T-helper 1 cell treated with Interleukin-12 subunit alpha and Interleukin-12 subunit beta and Interleukin-4 antibody, amounts not matched to agents 30 μg/mL and 1 μg/mL, for 36 hours (primary cell): ENCODE results near the gene GALNT9.

ENCODE experiments used
- H3K27ac Mint-ChIP-seq: one replicate; pipeline ENCODE4 v1.8.0; 2021; ENCODE audit warnings: mild to moderate bottlenecking, mixed read lengths
- H3K27me3 Mint-ChIP-seq: one replicate; pipeline ENCODE4 v1.8.0; 2021; ENCODE audit warnings: low read depth, mixed read lengths
- H3K36me3 Mint-ChIP-seq: one replicate; pipeline ENCODE4 v1.8.0; 2021; ENCODE audit warnings: low read depth, mixed read lengths
- H3K4me1 Mint-ChIP-seq: one replicate; pipeline ENCODE4 v1.8.0; 2021; ENCODE audit warnings: low read depth, mixed read lengths
- H3K4me3 Mint-ChIP-seq: one replicate; pipeline ENCODE4 v1.8.0; 2021; ENCODE audit warnings: mild to moderate bottlenecking, moderate library complexity, mixed read lengths
- H3K9me3 Mint-ChIP-seq: one replicate; pipeline ENCODE4 v1.8.0; 2021; ENCODE audit warnings: mixed read lengths

GALNT9 gene

DNA sequence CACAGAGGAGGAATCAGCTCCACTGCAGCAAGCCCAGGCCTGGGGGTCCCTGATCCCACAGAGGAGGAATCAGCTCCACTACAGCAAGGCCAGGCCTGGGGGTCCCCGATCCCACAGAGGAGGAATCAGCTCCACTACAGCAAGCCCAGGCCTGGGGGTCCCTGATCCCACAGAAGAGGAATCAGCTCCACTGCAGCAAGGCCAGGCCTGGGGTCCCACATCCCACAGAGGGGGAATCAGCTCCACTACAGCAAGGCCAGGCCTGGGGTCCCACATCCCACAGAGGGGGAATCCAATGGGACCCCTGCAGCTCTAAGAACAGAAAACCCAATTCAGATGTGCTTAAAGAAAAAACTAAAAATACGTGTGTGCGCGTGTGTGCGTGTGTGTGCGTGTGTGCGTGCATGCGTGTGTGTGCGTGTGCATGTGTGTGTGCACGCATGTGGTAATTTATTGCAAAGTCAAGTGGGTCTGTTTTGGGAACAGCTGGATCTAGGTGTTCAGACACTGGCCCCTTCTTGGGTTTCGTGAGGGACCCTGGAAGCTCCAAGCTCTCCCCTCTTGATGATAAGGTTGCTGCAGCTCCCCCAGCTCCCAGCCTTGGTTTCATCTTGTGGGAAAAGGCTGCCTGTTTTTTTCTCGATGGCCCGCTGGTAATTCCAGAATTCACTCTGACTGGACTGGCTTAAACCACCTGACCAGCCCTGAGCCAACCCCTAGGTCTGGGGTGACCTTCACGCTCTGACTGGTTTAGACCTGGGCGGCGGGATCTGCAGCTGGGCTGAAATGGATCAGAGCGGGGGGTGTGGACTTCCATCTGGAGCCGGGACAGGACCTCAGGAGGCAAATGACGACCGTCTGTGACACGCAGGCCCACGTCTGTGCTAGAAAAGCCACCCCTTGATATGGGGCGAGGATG is 47.1 kb downstream of the GALNT9 start:
- no peak overlapping the region for H3K4me3 Mint-ChIP-seq
- H3K27ac Mint-ChIP-seq = no peak overlapping the region
- H3K9me3 Mint-ChIP-seq = no peaks in the 10 kb centered on the region
- peaks cover 11% of the 10 kb centered on the region for H3K27me3 Mint-ChIP-seq
- H3K36me3 Mint-ChIP-seq = no peaks in the 10 kb centered on the region
- H3K4me1 Mint-ChIP-seq = peaks cover 2% of the 10 kb centered on the region

DNA sequence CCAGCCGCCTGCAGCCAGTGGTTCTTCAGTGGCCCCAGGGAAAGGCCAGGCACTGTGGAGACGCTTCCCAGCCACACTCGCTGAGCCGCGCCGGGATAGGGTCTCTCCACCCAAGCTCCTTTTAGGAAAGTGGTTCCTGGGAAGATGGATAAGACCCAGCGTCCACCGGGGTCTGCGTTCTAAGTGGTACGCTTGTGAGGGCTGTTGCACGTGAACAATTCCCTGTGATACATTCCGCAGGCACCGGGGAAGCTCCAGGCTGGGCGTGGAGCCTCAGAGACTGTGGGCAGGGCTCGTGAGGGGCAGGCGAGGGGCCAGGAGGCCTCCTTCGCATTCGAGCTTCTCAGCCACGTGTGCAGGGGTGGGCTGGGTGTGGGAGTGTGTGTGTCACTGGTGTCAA is 48.4 kb downstream of the GALNT9 start:
- H3K4me3 Mint-ChIP-seq = no peak overlapping the region
- H3K27ac Mint-ChIP-seq = no peak overlapping the region
- H3K27me3 Mint-ChIP-seq = peaks cover 11% of the 10 kb centered on the region
- no peaks in the 10 kb centered on the region for H3K9me3 Mint-ChIP-seq
- H3K4me1 Mint-ChIP-seq = peaks cover 2% of the 10 kb centered on the region
- no peaks in the 10 kb centered on the region for H3K36me3 Mint-ChIP-seq

DNA sequence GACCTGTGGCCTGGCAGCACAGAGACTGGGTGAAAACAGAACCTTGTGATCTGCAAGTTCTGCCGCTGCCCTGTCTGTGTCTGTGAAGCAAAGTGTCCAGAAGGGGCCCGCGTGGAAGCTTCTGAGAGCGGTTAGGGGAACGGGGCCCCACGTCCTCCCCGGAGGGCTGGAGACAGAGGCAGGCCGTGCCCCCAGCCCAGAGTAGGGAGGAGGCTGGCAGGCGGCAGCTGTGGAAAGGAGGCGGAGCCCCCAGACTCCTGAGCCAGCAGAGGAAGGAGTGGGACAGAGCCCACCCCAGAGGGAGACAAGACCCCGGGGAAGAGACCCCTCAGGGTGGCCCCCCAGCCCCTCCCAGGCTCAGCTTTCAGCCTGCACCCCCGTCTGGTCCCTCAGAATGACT is 49.0 kb downstream of the GALNT9 start:
- Mint-ChIP-seq H3K4me1 (no peaks in the 10 kb centered on the region), H3K4me3 (no peak overlapping the region), H3K27me3 (peaks cover 6% of the 10 kb centered on the region), H3K36me3 (no peaks in the 10 kb centered on the region), H3K27ac (no peak overlapping the region), H3K9me3 (no peaks in the 10 kb centered on the region)

DNA sequence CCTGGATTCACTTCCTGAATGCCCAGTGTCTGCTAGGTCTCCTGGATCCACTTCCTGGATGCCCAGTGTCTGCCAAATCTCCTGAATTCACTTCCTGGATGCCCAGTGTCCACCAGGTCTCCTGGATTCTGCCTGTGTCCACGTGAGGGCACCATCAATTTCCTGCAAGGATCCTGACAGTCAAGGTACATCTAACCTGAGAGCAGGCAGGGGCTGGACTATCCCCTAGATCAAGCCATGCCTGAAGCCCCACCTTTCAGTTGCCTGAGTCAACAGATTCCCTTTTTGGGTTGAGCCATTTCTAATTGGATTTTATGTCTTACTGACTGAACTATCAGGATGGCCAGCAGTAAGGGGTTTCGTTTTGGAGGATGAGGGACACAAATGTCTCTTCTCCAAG is 49.5 kb downstream of the GALNT9 start:
- Mint-ChIP-seq H3K36me3 (no peaks in the 10 kb centered on the region), H3K27me3 (peaks cover 6% of the 10 kb centered on the region), H3K4me1 (no peaks in the 10 kb centered on the region), H3K4me3 (no peak overlapping the region), H3K9me3 (no peaks in the 10 kb centered on the region), H3K27ac (no peak overlapping the region)

DNA sequence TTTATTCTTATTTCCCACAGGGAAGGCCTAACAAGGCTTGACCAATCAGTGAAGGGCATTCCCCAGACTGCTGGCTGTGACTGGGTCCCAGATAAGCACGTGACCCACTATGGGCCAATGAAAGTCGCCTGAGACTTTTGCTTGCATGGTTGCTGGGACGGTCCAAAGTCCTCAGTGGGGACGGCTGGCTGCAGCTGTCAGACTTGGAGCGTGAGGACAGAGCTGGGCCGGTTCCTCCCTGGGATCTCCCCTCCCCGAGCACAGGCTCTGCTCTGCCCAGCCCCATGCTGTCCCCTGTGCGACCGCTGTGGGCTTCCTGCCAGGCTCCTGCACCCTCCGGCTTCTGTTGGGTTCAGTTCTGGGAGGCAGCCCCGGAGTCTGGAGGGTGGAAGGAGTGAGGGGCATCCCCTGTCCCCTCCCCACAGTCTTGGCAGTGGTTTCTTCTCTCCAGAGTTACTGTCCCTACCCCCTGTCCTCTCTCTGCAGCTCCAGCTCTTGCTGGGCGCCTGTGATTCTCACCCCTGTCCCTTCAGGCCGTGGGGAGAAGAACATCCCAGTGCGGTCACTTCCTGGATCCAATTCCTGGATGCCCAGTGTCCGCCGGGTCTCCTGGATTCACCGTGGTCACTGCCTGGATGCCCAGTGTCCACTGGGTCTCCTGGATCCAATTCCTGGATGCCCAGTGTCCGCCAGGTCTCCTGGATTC is 50.1 kb downstream of the GALNT9 start:
- Mint-ChIP-seq H3K4me3 (no peak overlapping the region), H3K9me3 (no peaks in the 10 kb centered on the region), H3K27ac (no peak overlapping the region), H3K36me3 (no peaks in the 10 kb centered on the region), H3K27me3 (peaks cover 6% of the 10 kb centered on the region), H3K4me1 (no peaks in the 10 kb centered on the region)

DNA sequence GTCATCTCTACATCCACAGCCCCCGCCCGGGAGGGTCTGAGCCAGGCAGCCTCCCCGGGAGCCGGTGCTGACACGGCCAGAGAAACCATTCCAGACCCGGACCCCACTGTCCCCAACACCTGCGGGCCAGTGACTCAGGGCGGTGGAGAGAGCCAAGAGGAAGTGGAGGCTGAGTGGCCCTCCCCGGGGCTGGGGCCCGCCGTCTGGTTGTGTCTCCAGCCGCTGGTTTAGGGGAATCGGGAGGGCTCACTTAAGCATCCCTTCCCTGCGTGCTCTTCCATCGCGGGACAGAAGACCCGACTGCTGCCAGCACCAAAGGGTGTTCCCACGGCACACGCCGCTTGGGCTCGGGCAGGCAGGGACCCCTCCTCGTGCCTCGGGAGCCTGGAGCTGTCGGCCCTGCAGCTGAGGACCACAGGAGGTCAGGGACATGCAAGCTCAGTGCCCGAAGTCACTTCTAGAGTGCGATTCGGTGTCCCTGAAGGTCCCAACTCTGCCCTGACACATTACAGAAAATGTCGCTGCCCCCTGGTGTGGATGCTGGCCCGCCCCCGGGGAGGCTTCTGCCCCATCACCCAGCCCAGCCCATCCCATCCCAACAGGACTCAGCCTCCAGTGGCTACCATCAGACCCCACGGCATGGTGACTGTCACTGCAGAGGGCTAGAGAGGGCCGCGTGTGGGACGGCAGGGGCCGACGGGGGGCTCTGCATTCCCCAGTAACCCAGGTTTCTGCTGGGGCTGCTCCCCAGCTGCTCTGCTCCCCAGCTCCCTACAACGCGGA is 50.8 kb downstream of the GALNT9 start:
- Mint-ChIP-seq H3K4me1 (no peaks in the 10 kb centered on the region), H3K36me3 (no peaks in the 10 kb centered on the region), H3K27me3 (no peaks in the 10 kb centered on the region), H3K9me3 (no peaks in the 10 kb centered on the region), H3K27ac (no peak overlapping the region), H3K4me3 (no peak overlapping the region)

DNA sequence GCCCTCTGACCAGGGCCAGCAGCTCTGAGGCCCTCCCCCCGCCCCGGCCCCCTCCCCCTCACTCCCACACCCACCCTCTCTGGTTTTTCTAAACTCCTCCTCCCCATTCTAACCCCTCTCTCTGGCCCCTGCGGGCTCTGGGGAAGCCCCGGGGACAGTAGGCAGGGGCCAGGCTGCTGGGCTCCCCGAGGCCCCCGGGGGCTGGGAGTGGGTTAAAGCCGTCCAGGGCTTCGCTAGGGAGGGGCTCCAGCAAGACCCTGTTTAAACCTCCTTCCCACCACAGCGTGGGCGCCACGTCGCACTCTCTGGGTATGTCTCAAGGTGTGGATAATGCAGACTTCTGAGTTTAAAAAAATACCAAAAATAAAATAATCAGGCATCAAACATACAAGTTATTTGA is 51.4 kb downstream of the GALNT9 start:
- H3K27ac Mint-ChIP-seq = no peak overlapping the region
- no peak overlapping the region for H3K4me3 Mint-ChIP-seq
- no peaks in the 10 kb centered on the region for H3K27me3 Mint-ChIP-seq
- H3K4me1 Mint-ChIP-seq = no peaks in the 10 kb centered on the region
- no peaks in the 10 kb centered on the region for H3K36me3 Mint-ChIP-seq
- H3K9me3 Mint-ChIP-seq = no peaks in the 10 kb centered on the region

DNA sequence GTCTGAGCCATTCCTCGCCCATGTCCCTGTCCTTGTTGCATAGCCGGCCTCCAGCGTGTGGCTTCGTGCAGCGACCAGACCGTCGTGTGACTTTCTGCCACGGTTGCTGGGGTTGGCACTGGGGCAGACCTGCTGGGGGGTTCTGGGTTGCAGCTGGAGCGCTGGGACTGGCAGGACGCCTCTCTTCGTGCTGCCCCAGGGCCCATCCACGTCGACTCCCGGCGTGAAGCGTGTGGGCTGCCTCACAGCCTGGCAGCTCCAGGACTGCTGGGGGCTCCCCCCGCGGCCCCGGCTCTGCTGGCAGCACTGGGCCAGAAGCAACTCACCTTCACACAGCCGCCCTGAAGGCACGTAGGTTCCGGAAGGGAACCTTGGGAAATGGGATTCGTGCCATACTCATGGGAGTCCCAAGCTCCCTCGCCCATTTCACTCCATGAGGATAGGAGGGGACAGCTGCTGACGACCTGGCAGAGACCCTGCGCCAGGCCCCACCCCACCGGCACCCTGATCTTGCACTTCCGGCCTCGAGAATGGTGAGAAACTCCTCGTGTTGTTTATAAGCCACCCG is 51.9 kb downstream of the GALNT9 start:
- H3K4me1 Mint-ChIP-seq = no peaks in the 10 kb centered on the region

DNA sequence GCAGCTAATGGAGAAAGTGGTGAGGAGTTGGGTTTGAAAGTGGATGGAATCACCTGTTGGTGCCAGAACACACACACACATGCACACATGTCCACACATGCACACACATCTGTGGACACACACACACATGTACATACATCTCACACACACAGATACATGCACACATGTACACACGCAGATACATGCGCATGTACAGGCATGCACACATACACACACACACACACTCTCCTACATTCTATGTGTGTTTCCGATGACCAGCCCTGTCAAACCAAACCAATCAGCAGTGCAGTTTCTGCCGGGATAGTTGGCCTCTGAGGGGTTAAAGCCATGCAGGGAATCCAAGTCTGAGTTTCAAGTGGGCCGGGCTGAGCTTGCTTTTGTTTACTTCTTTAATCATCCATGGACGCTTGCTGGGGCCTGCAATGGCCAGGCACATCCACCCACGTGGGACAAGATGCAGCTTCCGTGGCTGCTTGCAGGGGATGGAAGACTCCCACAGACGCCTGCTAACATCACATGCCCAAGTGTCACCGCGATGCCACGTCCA is 52.5 kb downstream of the GALNT9 start:
- no peak overlapping the region for H3K27ac Mint-ChIP-seq
- H3K4me3 Mint-ChIP-seq = no peak overlapping the region
- no peaks in the 10 kb centered on the region for H3K27me3 Mint-ChIP-seq
- H3K36me3 Mint-ChIP-seq = no peaks in the 10 kb centered on the region
- H3K4me1 Mint-ChIP-seq = no peaks in the 10 kb centered on the region
- no peaks in the 10 kb centered on the region for H3K9me3 Mint-ChIP-seq

More for the DNA sequence above, 51.9 kb downstream of the GALNT9 start:
- no peaks in the 10 kb centered on the region for H3K27me3 Mint-ChIP-seq
- no peaks in the 10 kb centered on the region for H3K36me3 Mint-ChIP-seq
- H3K27ac Mint-ChIP-seq = no peak overlapping the region
- H3K9me3 Mint-ChIP-seq = no peaks in the 10 kb centered on the region
- H3K4me3 Mint-ChIP-seq = no peak overlapping the region

DNA sequence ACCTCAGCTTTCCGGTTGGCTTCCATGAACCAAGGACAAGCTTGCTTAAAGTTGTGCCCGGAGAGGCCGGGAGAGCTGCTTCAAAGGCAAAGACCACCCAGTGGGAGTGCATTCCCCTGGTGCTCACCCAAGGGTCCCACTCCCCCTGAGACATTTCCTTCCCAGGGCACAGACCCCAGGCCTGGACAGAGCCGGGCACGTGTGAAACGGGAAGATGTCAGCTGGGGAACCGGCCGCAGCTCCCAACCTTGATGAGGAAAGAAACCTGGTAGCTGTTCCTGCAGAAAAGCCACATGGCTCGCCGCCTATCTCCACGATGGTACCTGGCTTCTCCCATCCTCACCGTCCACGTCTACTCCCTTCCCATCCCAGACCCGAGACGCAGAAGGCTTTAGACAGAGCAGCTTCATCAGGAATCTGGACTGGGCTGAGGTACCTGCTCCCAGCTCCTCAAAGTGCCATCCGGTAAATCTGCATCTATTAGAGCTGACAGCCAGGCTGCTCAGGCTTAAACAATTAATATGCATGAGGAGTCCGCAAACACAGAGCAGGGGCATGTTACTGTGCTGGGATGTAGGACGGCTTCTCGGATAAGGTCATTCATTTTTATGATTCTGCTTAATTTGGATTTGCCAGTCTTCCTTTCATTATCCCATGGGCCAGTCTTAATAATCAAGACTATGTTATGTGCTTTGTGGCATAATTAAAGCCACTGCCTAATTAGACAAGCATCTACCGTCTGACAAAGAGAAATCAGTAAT is 53.1 kb downstream of the GALNT9 start:
- Mint-ChIP-seq H3K4me1 (no peaks in the 10 kb centered on the region), H3K36me3 (no peaks in the 10 kb centered on the region), H3K4me3 (no peak overlapping the region), H3K9me3 (no peaks in the 10 kb centered on the region), H3K27ac (no peak overlapping the region), H3K27me3 (no peaks in the 10 kb centered on the region)

DNA sequence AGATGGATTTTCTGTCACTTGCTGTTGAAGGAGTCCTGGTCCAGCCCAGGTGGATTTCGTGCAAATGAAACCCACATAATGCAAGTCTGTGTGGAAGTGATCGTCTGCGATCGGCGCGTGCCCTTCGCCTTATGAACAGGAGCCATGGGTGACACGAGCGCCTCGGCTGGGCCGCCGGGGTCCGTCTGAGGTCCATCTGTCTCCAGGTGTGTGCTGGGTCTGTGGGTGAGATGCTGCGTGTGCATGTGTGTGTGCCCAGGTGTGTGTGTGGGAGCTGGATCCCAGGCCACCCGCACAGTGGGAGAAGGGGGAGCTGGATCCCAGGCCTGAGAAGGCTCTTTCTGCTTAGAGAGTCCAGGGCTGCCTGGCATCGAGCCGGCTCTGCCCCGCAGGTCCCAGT is 53.8 kb downstream of the GALNT9 start:
- Mint-ChIP-seq H3K9me3 (no peaks in the 10 kb centered on the region), H3K36me3 (no peaks in the 10 kb centered on the region), H3K27me3 (no peaks in the 10 kb centered on the region), H3K4me1 (no peaks in the 10 kb centered on the region), H3K27ac (no peak overlapping the region), H3K4me3 (no peak overlapping the region)

DNA sequence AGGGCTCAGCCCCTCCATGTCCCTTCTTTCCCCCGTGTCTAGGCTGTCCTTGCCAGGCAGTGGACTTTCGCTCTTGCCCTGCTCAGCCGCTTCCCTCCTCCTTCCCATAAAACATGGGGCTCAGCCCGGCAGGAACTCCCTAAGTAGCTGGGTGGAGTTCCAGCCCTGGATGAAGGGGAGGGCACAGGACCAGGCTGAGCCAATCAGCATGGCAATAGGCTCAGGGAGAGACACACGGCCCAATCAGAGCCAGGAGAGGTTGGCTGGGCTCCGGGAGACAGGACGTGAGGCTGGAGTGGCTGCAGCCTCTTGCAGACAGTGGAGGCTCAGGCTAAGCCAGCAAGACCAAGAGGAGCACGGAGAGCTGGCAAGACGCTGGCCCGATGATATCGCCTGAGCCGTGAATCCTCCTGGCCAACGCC is 54.3 kb downstream of the GALNT9 start:
- Mint-ChIP-seq H3K4me1 (no peaks in the 10 kb centered on the region), H3K27me3 (no peaks in the 10 kb centered on the region), H3K27ac (no peak overlapping the region), H3K9me3 (no peaks in the 10 kb centered on the region), H3K4me3 (no peak overlapping the region), H3K36me3 (no peaks in the 10 kb centered on the region)

DNA sequence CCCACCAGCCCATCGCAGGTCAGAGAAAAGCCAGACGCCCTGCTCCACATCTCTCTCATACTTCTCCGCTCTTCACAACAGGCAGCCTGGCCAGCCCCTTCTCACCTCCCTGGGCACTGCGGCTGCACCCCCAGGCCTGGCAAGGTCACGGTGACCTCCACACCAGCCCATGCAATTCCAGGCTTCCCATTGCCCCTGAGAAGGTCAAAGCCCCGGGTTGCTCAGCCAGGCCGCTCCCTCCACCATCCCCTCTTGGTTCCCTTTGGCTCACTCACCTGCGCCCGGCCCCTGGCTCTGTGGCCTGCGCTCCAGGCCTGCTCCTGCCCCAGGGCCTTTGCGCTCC is 55.4 kb downstream of the GALNT9 start:
- H3K27me3 Mint-ChIP-seq = no peaks in the 10 kb centered on the region
- no peak overlapping the region for H3K4me3 Mint-ChIP-seq
- no peaks in the 10 kb centered on the region for H3K9me3 Mint-ChIP-seq
- no peaks in the 10 kb centered on the region for H3K36me3 Mint-ChIP-seq
- no peaks in the 10 kb centered on the region for H3K4me1 Mint-ChIP-seq
- H3K27ac Mint-ChIP-seq = no peak overlapping the region

DNA sequence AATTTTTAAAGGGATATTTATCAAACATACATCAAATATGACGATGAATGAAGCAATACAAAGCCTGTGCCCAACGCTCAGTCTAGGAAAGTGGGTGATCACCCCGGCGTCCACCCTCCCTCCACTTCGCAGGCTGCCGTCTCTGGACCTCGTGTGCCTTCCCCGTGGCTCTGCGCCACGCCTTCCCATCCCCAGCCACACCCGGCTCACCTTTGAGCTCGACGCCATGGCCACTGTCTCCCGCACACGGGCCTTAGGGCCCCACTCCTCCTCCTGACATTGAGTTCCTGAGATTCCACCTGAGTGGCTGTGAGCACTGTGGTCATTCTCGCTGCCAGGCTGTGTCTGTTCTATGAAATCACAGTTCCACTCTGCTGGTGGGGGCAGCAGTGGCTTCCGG is 56.7 kb downstream of the GALNT9 start:
- H3K4me1 Mint-ChIP-seq = no peaks in the 10 kb centered on the region
- no peaks in the 10 kb centered on the region for H3K27me3 Mint-ChIP-seq
- no peaks in the 10 kb centered on the region for H3K36me3 Mint-ChIP-seq
- H3K9me3 Mint-ChIP-seq = no peaks in the 10 kb centered on the region
- H3K27ac Mint-ChIP-seq = no peak overlapping the region
- H3K4me3 Mint-ChIP-seq = no peak overlapping the region
